ENCODE data around the gene MIPOL1. TPM values are rescaled to one million over a fixed set of nuclear protein-coding genes. Genes with fewer than 3 reads are reported as not detected.

Gene MIPOL1
- total and polyA plus RNA-seq, 2 donors (not counting 3 experiments of a cell fraction or from before 2014, with no cell fraction given): 3.4 to 33.5 TPM

GRCh38 chr14:37168721-37169120, 29.0 kb upstream of the MIPOL1 start:
- Histone ChIP-seq H3K4me1 (ENCODE audit: control insufficient read depth, extremely low read depth, insufficient read depth, low read length) (peaks cover 12% of the 10 kb centered on the region), H3K79me2 (ENCODE audit: control insufficient read depth, insufficient read depth, low read length) (no peaks in the 10 kb centered on the region), H4K20me1 (replicated peaks; ENCODE audit: control insufficient read depth, extremely low read depth, insufficient read depth, low read length) (no peaks in the 10 kb centered on the region), H3K9me3 (replicated peaks; ENCODE audit: control insufficient read depth, insufficient read depth, low read length) (no peaks in the 10 kb centered on the region), H2AFZ (ENCODE audit: low read depth, low read length) (no peak overlapping the region), H3K4me2 (ENCODE audit: insufficient read depth, low read length) (no peak overlapping the region), H3K27me3 (ENCODE audit: control insufficient read depth in 2 of 2, insufficient read depth in 2 of 2, low read length in 2 of 2) (peaks cover 0 to 3% of the 10 kb centered on the region in 2 experiments), H3K4me3 (replicated peaks in 1 of 3; ENCODE audit: insufficient read depth in 1 of 3, low read depth in 1 of 3, low read length in 3 of 3) (no peak overlapping the region), H3K27ac (ENCODE audit: insufficient read depth, low read depth, low read length) (no peak overlapping the region), H3K9ac (replicated peaks; ENCODE audit: extremely low read depth, insufficient read depth, low read length) (no peak overlapping the region), H3K36me3 (ENCODE audit: control insufficient read depth in 2 of 2, extremely low read depth in 1 of 2, insufficient read depth in 2 of 2, low read length in 2 of 2) (no peaks in the 10 kb centered on the region), H3K9me1 (replicated peaks; ENCODE audit: control insufficient read depth, extremely low read depth, insufficient read depth, low read length) (no peaks in the 10 kb centered on the region)
- TF ChIP-seq POLR2AphosphoS5 (IDR thresholded peaks at IDR 0.05; ENCODE audit: insufficient read depth, low read depth, low read length): no peak
- TF ChIP-seq CTCF (IDR thresholded peaks at IDR 0.05; ENCODE audit: extremely low read depth in 1 of 2, insufficient read depth in 1 of 2, low read depth in 1 of 2, low read length in 2 of 2): no peak
- TF ChIP-seq GATA2 (IDR thresholded peaks at IDR 0.05; ENCODE audit: insufficient read depth, insufficient read length, low read depth, low read length): no peak
- no peak for TF ChIP-seq EZH2 (IDR thresholded peaks at IDR 0.05; ENCODE audit: borderline replicate concordance, low read depth, low read length, severe bottlenecking)
- no peak for TF ChIP-seq MAX (IDR thresholded peaks at IDR 0.05; ENCODE audit: insufficient read depth, insufficient read length)
- no peak for TF ChIP-seq POLR2A (IDR thresholded peaks at IDR 0.05; ENCODE audit: low read depth, low read length)
- TF ChIP-seq FOS (IDR thresholded peaks at IDR 0.05; ENCODE audit: borderline replicate concordance, insufficient read depth, low read length): no peak
- TF ChIP-seq JUN (IDR thresholded peaks at IDR 0.05; ENCODE audit: borderline replicate concordance, insufficient read depth, insufficient read length, low read depth): no peak
- TF ChIP-seq MYC (IDR thresholded peaks at IDR 0.05; ENCODE audit: low read depth, low read length): no peak
- POLR2A ChIA-PET: no interaction called here
- intact Hi-C loops (cut with micrococcal nuclease): no loop called here
- CTCF ChIA-PET: interaction anchor here (1.0 to 3.8 kb wide), 2 partner anchors 18 to 61 kb away, joined by 3 to 20 read pairs; no protein-coding TSS in a partner anchor
- DNase-seq (ENCODE audit: low read depth, low spot score) (no peak), FAIRE-seq (no peak)
- dilution Hi-C loops (cut with MboI; ENCODE audit: extremely low pct_ligation_motif_present, low sequenced_read_pairs): no loop called here
- BruUV-seq (replicated peaks): no TSS peak
